GM10266 (cell line): ENCODE data around the gene CACNA2D3.

Experiments used
- DNase-seq: peaks from one replicate; pipeline ENCODE4 v3.0.0; 2012; ENCODE audit errors: extremely low spot score
- CTCF ChIP-seq: IDR thresholded peaks from 2 replicates; pipeline ENCODE4 v1.5.1; 2012; ENCODE audit warnings: mild to moderate bottlenecking, low read depth; ENCODE audit not compliant: control insufficient read depth, insufficient read depth; ENCODE audit errors: missing control alignments

CACNA2D3 gene

GRCh38 chr3:54850484-54851018 lies 728.2 kb downstream of the CACNA2D3 start:
- TF ChIP-seq CTCF, result no peak
- no peak for DNase-seq

- peak; percentile 85 for TF ChIP-seq CTCF
- peak; percentile 70 for DNase-seq
Observed at GRCh38 chr3:54853573-54854404, 731.4 kb downstream of the CACNA2D3 start.

- TF ChIP-seq CTCF, result no peak
- no peak for DNase-seq
Observed at GRCh38 chr3:54856271-54856670, 733.9 kb downstream of the CACNA2D3 start.

- no peak for TF ChIP-seq CTCF
- DNase-seq, result no peak
Observed at GRCh38 chr3:54857343-54857742, 735.0 kb downstream of the CACNA2D3 start.

GRCh38 chr3:54858093-54858785 lies 735.9 kb downstream of the CACNA2D3 start:
- DNase-seq, result no peak
- TF ChIP-seq CTCF, result no peak

GRCh38 chr3:54859184-54859583 lies 736.8 kb downstream of the CACNA2D3 start:
- DNase-seq, result no peak
- no peak for TF ChIP-seq CTCF

- no peak for DNase-seq
- no peak for TF ChIP-seq CTCF
Observed at GRCh38 chr3:54861248-54862067, 739.1 kb downstream of the CACNA2D3 start.
